GM12878 (cell line): Measurements from ENCODE around the gene YKT6. TPM values are rescaled to one million over a fixed set of nuclear protein-coding genes. Genes with fewer than 3 reads are reported as not detected.

Experiments
- ATAC-seq: fragments of 200-7000 bp; cut with Tn5 transposase; 3 replicates; pipeline ENCODE4 v1.9.1; 2020; ENCODE audit warnings: mild to moderate bottlenecking, moderate library complexity
- BruUV-seq: library from RNA; stranded (reverse); fragments of 400-500 nt; replicated peaks from 2 replicates; lab custom pipeline; 2021; lab: Mats Ljungman, UMichigan
- CTCF ChIA-PET: fragments of 300-600 bp; sonication (Branson Sonifier 250); formaldehyde crosslinking; extraction: SDS; loops from one replicate; lab custom pipeline; 2021; ENCODE audit warnings: inconsistent platforms; lab: Yijun Ruan, JAX
- POLR2A ChIA-PET: fragments of 350-600 bp; formaldehyde crosslinking; extraction: SDS; loops from one replicate; lab custom pipeline; 2021; ENCODE audit warnings: inconsistent platforms; lab: Charles Lee
- RAD21 ChIA-PET: fragments of 300-600 bp; sonication (Branson Sonifier 250); formaldehyde crosslinking; loops from one replicate; lab custom pipeline; 2023; ENCODE audit warnings: antibody characterized with exemption; ENCODE audit not compliant: unreplicated experiment; lab: Charles Lee
- SMC1A ChIA-PET: fragments of 300-600 bp; sonication (Branson Sonifier 250); formaldehyde crosslinking; loops from one replicate; lab custom pipeline; 2023; ENCODE audit not compliant: unreplicated experiment, uncharacterized antibody; lab: Charles Lee
- DNase-seq: peaks from one replicate; pipeline ENCODE4 v3.0.0-alpha.2; 2011; ENCODE audit warnings: low read depth, low spot score
- FAIRE-seq: peaks from 3 replicates; lab custom pipeline; 2011; peaks lifted over from hg19 to GRCh38; lab: Jason Lieb, UNC
- H2AFZ ChIP-seq: 2 replicates; pipeline ENCODE4 v1.6.0; 2011; ENCODE audit warnings: low read depth, low read length, control low read depth; ENCODE audit not compliant: control insufficient read depth
- H3K27ac ChIP-seq: 2 replicates; pipeline ENCODE4 v1.5.1; 2011; ENCODE audit warnings: control low read depth; ENCODE audit not compliant: control insufficient read depth, insufficient read depth
- H3K27me3 ChIP-seq, 2 experiments: replicated peaks in 1 of 2; 2 replicates each; pipeline versions ENCODE4 v1.6.0 to v1.6.1; 2011; ENCODE audit warnings: low read length in 1 of 2; ENCODE audit not compliant: control insufficient read depth in 2 of 2, insufficient read depth in 2 of 2
- H3K36me3 ChIP-seq, 2 experiments: 2 replicates each; pipeline ENCODE4 v1.5.1; 2011; ENCODE audit warnings: low read length in 1 of 2; ENCODE audit not compliant: control insufficient read depth in 2 of 2, insufficient read depth in 2 of 2
- H3K4me1 ChIP-seq: 2 replicates; pipeline ENCODE4 v1.6.1; 2011; ENCODE audit warnings: mild to moderate bottlenecking, low read length, moderate library complexity, mixed read lengths; ENCODE audit not compliant: control insufficient read depth, insufficient read depth
- H3K4me2 ChIP-seq: 2 replicates; pipeline ENCODE4 v1.6.0; 2011; ENCODE audit warnings: control low read depth; ENCODE audit not compliant: control insufficient read depth, insufficient read depth
- H3K4me3 ChIP-seq: fragments of 200-600 bp; sonication (generic); 2 replicates; pipeline ENCODE4 v1.5.1; 2016
- H3K79me2 ChIP-seq: 2 replicates; pipeline ENCODE4 v1.6.0; 2011; ENCODE audit warnings: low read length; ENCODE audit not compliant: control insufficient read depth, insufficient read depth
- H3K9ac ChIP-seq: 2 replicates; pipeline ENCODE4 v1.8.0; 2011; ENCODE audit warnings: low read length, control low read depth, mixed read lengths; ENCODE audit not compliant: control insufficient read depth, insufficient read depth
- H3K9me3 ChIP-seq: replicated peaks from 3 replicates; pipeline ENCODE4 v1.5.1; 2011; ENCODE audit warnings: mild to moderate bottlenecking, low read length; ENCODE audit not compliant: control insufficient read depth, insufficient read depth
- H4K20me1 ChIP-seq: 2 replicates; pipeline ENCODE4 v1.6.0; 2011; ENCODE audit not compliant: control insufficient read depth, insufficient read depth
- CHD2 ChIP-seq: IDR thresholded peaks from 2 replicates; pipeline ENCODE4 v1.6.1; 2011; ENCODE audit warnings: low read depth, low read length, improper control_type of control experiment, borderline replicate concordance
- CHD4 ChIP-seq: fragments of 200-600 bp; sonication (generic); IDR thresholded peaks from 2 replicates; pipeline ENCODE4 v1.6.1; 2016; ENCODE audit warnings: mild to moderate bottlenecking
- CTCF ChIP-seq, 3 experiments: IDR thresholded peaks in 2 of 3; conservative IDR thresholded peaks in 1 of 3; 2 replicates each; pipeline ENCODE4 v1.5.1; 2011; ENCODE audit warnings: low read depth in 3 of 3, low read length in 3 of 3, mild to moderate bottlenecking in 3 of 3, control low read depth in 2 of 3, moderate library complexity in 2 of 3, inconsistent platforms in 1 of 3, mixed read lengths in 1 of 3; ENCODE audit not compliant: control insufficient read depth in 2 of 3, insufficient read depth in 1 of 3; ENCODE audit errors: extremely low read depth in 1 of 3
- ETV6 ChIP-seq, 2 experiments: fragments of 450-650 bp in 1 of 2; IDR thresholded peaks in 1 of 2; conservative IDR thresholded peaks in 1 of 2; 2 replicates each; pipeline ENCODE4 v1.6.1; 2014; ENCODE audit warnings: antibody characterized with exemption in 1 of 2, borderline replicate concordance in 1 of 2, low read depth in 1 of 2, mild to moderate bottlenecking in 1 of 2, moderate library complexity in 1 of 2
- FOXK2 ChIP-seq: fragments of 450-650 bp; IDR thresholded peaks from 2 replicates; pipeline ENCODE4 v1.6.1; 2017; ENCODE audit warnings: mild to moderate bottlenecking, moderate library complexity
- IKZF2 ChIP-seq, 2 experiments: fragments of 450-650 bp; IDR thresholded peaks; 2 replicates each; pipeline ENCODE4 v1.6.1; 2017; ENCODE audit warnings: mild to moderate bottlenecking in 2 of 2, moderate library complexity in 2 of 2
- JUNB ChIP-seq: IDR thresholded peaks from 2 replicates; pipeline ENCODE4 v1.6.1; 2016; ENCODE audit warnings: antibody characterized with exemption, mild to moderate bottlenecking
- PML ChIP-seq: IDR thresholded peaks from 2 replicates; pipeline ENCODE4 v1.6.1; 2012; ENCODE audit warnings: low read length, inconsistent platforms
- SMAD1 ChIP-seq: fragments of 450-650 bp; IDR thresholded peaks from 2 replicates; pipeline ENCODE4 v1.6.1; 2018; ENCODE audit warnings: mild to moderate bottlenecking, low read depth; ENCODE audit not compliant: partially characterized antibody
- TARDBP ChIP-seq: IDR thresholded peaks from 2 replicates; pipeline ENCODE4 v1.6.1; 2016; ENCODE audit warnings: borderline replicate concordance
- ZBTB40 ChIP-seq: fragments of 450-650 bp; IDR thresholded peaks from 2 replicates; pipeline ENCODE4 v1.6.1; 2016; ENCODE audit warnings: mild to moderate bottlenecking, moderate library complexity, borderline replicate concordance
- WGBS: methylation state at CpG from one replicate; pipeline ENCODE4 v1.1.6; 2016; ENCODE audit warnings: low lambda C conversion rate; ENCODE audit not compliant: insufficient replicate concordance, insufficient coverage; ENCODE audit errors: missing lambda C conversion rate; 5-methylcytosine and 5-hydroxymethylcytosine counted together
- in situ Hi-C: fragments of 300-500 bp; cut with MboI; formaldehyde crosslinking; loops from 9 replicates; pipeline ENCODE4 v1.14.3; 2018; ENCODE audit warnings: mixed read lengths
- intact Hi-C: fragments of 100-400 bp; cut with micrococcal nuclease; formaldehyde crosslinking; loops from one replicate; pipeline ENCODE4 v1.14.2; 2022; ENCODE audit not compliant: unreplicated experiment
- polyA plus RNA-seq, 11 experiments: library from polyadenylated mRNA; depleted of rRNA in 4 of 11; unstranded in 6 of 11; stranded (reverse) in 5 of 11; fragments of >200 nt; fragmentation: Nextera tagmentation in 4 of 11; fragmentation: Illumina TruSeq in 1 of 11; extraction: Ambion mirVana in 4 of 11; extraction: Trizol in 1 of 11; gene quantifications; 1 replicate in 1 of 11; 2 replicates in 10 of 11; pipeline versions ENCODE4 v1.2.1 to v1.2.3, GENCODE V29; 2011 to 2016; ENCODE audit warnings: inconsistent platforms in 2 of 11, missing spikeins in 2 of 11, low read depth in 1 of 11
- total RNA-seq, 4 experiments: library from RNA; depleted of rRNA in 3 of 4; stranded (reverse); fragments of >200 nt in 3 of 4; fragmentation: Illumina TruSeq in 1 of 4; extraction: Trizol in 1 of 4; gene quantifications; 2 replicates each; pipeline versions ENCODE4 v1.2.1 to v1.2.3, GENCODE V29; 2013 to 2021
- TF ChIP-seq, protein P1 (sequence below): fragments of 450-650 bp; conservative IDR thresholded peaks from 2 replicates; pipeline ENCODE4 v1.6.1; 2017; ENCODE audit warnings: mild to moderate bottlenecking, moderate library complexity
- TF ChIP-seq, protein P2 (sequence below): fragments of 450-650 bp; formaldehyde crosslinking; IDR thresholded peaks from 2 replicates; pipeline ENCODE4 v1.5.0; 2022; ENCODE audit warnings: mild to moderate bottlenecking, missing genetic modification characterization

Gene YKT6
- total and polyA plus RNA-seq, 10 of the 15 experiments (the other 5 are each of a cell fraction or from before 2014, with no cell fraction given), result 1.7 to 95.2 (median 70.5) TPM

- ChIA-PET SMC1A (interaction anchor here (0.7 to 0.9 kb wide), 2 partner anchors 29 to 54 kb away, joined by 3 read pairs; partner anchors contain the start of gene POLD2), CTCF (interaction anchor here (1.6 kb wide), 1 partner anchor 64 kb away, joined by 3 read pairs; no protein-coding TSS in a partner anchor), POLR2A (no interaction called here), RAD21 (no interaction called here)
- WGBS, result 31% methylated on average over 7 of the region's 7 CpGs
- Histone ChIP-seq H3K79me2 (no peaks in the 10 kb centered on the region), H3K4me3 (no peak overlapping the region), H3K36me3 (no peaks in the 10 kb centered on the region), H3K27ac (no peak overlapping the region), H3K9me3 (no peaks in the 10 kb centered on the region), H3K9ac (no peak overlapping the region), H4K20me1 (no peaks in the 10 kb centered on the region), H3K27me3 (peaks cover 0 to 2% of the 10 kb centered on the region in 2 experiments; a peak in 2 of 4 replicates), H2AFZ (no peak overlapping the region), H3K4me2 (no peak overlapping the region)
- in situ Hi-C loops, result no loop called here
- intact Hi-C loops, result no loop called here
- ATAC-seq (no peak), DNase-seq (no peak)
- BruUV-seq, result no TSS peak
- TF ChIP-seq TARDBP (no peak), PML (no peak), JUNB (no peak), IKZF2 (IDR thresholded peaks at IDR 0.05) (no peak), ETV6 (conservative IDR thresholded peaks at IDR 0.05 in 1 of 2, IDR thresholded peaks at IDR 0.05 in 1 of 2; ENCODE audit: borderline replicate concordance in 1 of 2, low read depth in 1 of 2) (no peak), SMAD1 (no peak), FOXK2 (no peak), ZBTB40 (no peak), CTCF (IDR thresholded peaks at IDR 0.05 in 2 of 3, conservative IDR thresholded peaks at IDR 0.05 in 1 of 3; ENCODE audit: control insufficient read depth in 2 of 3, extremely low read depth in 1 of 3, insufficient read depth in 1 of 3, low read depth in 3 of 3, low read length in 3 of 3) (no peak), CHD2 (no peak), CHD4 (no peak)
- TF ChIP-seq, protein P1, sequence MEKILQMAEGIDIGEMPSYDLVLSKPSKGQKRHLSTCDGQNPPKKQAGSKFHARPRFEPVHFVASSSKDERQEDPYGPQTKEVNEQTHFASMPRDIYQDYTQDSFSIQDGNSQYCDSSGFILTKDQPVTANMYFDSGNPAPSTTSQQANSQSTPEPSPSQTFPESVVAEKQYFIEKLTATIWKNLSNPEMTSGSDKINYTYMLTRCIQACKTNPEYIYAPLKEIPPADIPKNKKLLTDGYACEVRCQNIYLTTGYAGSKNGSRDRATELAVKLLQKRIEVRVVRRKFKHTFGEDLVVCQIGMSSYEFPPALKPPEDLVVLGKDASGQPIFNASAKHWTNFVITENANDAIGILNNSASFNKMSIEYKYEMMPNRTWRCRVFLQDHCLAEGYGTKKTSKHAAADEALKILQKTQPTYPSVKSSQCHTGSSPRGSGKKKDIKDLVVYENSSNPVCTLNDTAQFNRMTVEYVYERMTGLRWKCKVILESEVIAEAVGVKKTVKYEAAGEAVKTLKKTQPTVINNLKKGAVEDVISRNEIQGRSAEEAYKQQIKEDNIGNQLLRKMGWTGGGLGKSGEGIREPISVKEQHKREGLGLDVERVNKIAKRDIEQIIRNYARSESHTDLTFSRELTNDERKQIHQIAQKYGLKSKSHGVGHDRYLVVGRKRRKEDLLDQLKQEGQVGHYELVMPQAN, result no peak
- TF ChIP-seq, protein P2, sequence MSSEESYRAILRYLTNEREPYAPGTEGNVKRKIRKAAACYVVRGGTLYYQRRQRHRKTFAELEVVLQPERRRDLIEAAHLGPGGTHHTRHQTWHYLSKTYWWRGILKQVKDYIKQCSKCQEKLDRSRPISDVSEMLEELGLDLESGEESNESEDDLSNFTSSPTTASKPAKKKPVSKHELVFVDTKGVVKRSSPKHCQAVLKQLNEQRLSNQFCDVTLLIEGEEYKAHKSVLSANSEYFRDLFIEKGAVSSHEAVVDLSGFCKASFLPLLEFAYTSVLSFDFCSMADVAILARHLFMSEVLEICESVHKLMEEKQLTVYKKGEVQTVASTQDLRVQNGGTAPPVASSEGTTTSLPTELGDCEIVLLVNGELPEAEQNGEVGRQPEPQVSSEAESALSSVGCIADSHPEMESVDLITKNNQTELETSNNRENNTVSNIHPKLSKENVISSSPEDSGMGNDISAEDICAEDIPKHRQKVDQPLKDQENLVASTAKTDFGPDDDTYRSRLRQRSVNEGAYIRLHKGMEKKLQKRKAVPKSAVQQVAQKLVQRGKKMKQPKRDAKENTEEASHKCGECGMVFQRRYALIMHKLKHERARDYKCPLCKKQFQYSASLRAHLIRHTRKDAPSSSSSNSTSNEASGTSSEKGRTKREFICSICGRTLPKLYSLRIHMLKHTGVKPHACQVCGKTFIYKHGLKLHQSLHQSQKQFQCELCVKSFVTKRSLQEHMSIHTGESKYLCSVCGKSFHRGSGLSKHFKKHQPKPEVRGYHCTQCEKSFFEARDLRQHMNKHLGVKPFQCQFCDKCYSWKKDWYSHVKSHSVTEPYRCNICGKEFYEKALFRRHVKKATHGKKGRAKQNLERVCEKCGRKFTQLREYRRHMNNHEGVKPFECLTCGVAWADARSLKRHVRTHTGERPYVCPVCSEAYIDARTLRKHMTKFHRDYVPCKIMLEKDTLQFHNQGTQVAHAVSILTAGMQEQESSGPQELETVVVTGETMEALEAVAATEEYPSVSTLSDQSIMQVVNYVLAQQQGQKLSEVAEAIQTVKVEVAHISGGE (CRISPR knock-in tag), result no peak
- TF ChIP-seq, all 136 proteins: peak for 0
- no peak for FAIRE-seq
- H3K4me1 ChIP-seq, result no peaks in the 10 kb centered on the region
Measured at GRCh38 chr7:44176486-44176885, 24.3 kb upstream of the YKT6 start.
